Thoracic aorta (tissue), 2 donors: ENCODE results near the gene CRABP2. TPM values are rescaled to one million over a fixed set of nuclear protein-coding genes. Genes with fewer than 3 reads are reported as not detected.

Experiments
- ATAC-seq: fragments of 150-250 bp; one replicate; pipeline ENCODE4 v1.8.0; 2017; ENCODE audit warnings: low read depth; ENCODE audit not compliant: insufficient number of reproducible peaks, low FRiP score
- DNase-seq: peaks from one replicate; pipeline ENCODE4 v3.0.0-alpha.2; 2020; ENCODE audit warnings: low spot score
- H3K27ac ChIP-seq, 2 donors: fragments of 200-600 bp; sonication (generic); 1 replicate in 1 of 2; 2 replicates in 1 of 2; pipeline ENCODE4 v1.5.1; 2016; ENCODE audit warnings: mild to moderate bottlenecking in 2 of 2, moderate library complexity in 2 of 2
- H3K27me3 ChIP-seq: fragments of 200-600 bp; sonication (generic); replicated peaks from 2 replicates; pipeline ENCODE4 v1.6.0; 2016; ENCODE audit warnings: mild to moderate bottlenecking; ENCODE audit not compliant: insufficient read depth
- H3K36me3 ChIP-seq: fragments of 200-600 bp; sonication (generic); one replicate; pipeline ENCODE4 v1.5.1; 2016
- H3K4me1 ChIP-seq, 2 donors: fragments of 200-600 bp; sonication (generic); 1 replicate in 1 of 2; 2 replicates in 1 of 2; pipeline versions ENCODE4 v1.5.1 to v1.6.0; 2016; ENCODE audit warnings: low read depth in 2 of 2, mild to moderate bottlenecking in 1 of 2; ENCODE audit not compliant: control insufficient read depth in 1 of 2
- H3K4me3 ChIP-seq: fragments of 200-600 bp; sonication (generic); 2 replicates; pipeline ENCODE4 v1.5.1; 2016; ENCODE audit warnings: mild to moderate bottlenecking
- H3K9me3 ChIP-seq: fragments of 200-600 bp; sonication (generic); 2 replicates; pipeline ENCODE4 v1.5.1; 2016
- total RNA-seq, 2 donors: library from RNA; depleted of rRNA; stranded (reverse); fragments of >200 nt; gene quantifications; one replicate each; pipeline versions ENCODE4 v1.1.0 to v1.2.3, GENCODE V29; 2016
- TF ChIP-seq, protein P1 (sequence below): fragments of 200-600 bp; sonication (generic); IDR thresholded peaks from one replicate; pipeline ENCODE4 v1.5.1; 2019; ENCODE audit warnings: antibody characterized with exemption

Gene CRABP2
- total RNA-seq, 2 donors from 2014 or later, result 1.3 to 7.0 TPM

DNA sequence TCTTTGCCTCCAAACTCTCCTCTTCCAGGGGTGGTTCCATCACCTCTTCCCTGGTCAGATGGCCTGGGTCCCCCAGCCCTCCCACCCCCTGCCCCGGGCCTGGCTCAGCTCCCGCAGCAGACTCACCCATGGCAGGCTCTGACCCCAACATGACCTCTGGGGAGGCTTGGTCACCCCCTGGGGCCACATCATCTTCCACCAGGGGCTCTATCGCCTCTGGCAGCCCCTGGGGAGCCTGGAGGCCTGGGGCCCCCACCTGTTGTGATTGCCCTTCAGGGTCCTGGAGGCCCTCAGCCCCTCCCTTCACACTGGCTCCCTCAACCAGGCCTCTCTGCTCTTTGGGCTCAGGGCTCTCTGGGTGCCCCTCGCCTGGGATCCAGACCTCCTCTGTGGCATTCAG lies 34.6 kb downstream of the CRABP2 start:
- no peak for DNase-seq
- Histone ChIP-seq H3K9me3 (no peaks in the 10 kb centered on the region), H3K4me3 (no peak overlapping the region), H3K27ac (no peak overlapping the region), H3K27me3 (no peaks in the 10 kb centered on the region), H3K36me3 (peaks cover 4% of the 10 kb centered on the region), H3K4me1 (peaks cover 3 to 37% of the 10 kb centered on the region in 2 donors)
- no peak for ATAC-seq
- TF ChIP-seq, protein P1, sequence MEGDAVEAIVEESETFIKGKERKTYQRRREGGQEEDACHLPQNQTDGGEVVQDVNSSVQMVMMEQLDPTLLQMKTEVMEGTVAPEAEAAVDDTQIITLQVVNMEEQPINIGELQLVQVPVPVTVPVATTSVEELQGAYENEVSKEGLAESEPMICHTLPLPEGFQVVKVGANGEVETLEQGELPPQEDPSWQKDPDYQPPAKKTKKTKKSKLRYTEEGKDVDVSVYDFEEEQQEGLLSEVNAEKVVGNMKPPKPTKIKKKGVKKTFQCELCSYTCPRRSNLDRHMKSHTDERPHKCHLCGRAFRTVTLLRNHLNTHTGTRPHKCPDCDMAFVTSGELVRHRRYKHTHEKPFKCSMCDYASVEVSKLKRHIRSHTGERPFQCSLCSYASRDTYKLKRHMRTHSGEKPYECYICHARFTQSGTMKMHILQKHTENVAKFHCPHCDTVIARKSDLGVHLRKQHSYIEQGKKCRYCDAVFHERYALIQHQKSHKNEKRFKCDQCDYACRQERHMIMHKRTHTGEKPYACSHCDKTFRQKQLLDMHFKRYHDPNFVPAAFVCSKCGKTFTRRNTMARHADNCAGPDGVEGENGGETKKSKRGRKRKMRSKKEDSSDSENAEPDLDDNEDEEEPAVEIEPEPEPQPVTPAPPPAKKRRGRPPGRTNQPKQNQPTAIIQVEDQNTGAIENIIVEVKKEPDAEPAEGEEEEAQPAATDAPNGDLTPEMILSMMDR, result no peak

DNA sequence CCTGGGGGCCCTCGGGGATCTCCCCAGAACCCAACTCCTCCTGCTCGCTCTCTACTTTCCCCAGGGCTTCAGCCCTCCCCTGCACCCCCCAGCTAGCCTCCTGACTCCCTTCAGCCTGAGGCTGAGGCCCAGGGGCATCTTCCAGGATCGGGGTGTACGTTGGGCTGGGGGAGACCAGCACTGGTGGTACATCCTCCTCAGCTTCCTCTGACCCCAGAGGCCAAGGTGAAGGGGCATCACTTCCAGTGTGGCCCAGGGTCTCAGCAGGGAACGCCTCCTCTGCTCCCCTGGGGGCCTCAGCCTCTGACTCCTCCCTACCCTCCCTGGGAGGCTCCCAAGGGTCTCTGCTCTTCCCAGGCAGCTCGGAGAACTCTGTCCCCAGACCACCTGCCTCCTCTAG lies 35.0 kb downstream of the CRABP2 start:
- H3K27ac ChIP-seq, result no peak overlapping the region
- H3K4me1 ChIP-seq, result peaks cover 4 to 37% of the 10 kb centered on the region in 2 donors
- TF ChIP-seq, protein P1, result no peak
- no peak for DNase-seq
- no peak overlapping the region for H3K4me3 ChIP-seq
- H3K27me3 ChIP-seq, result no peaks in the 10 kb centered on the region
- ATAC-seq, result no peak
- no peaks in the 10 kb centered on the region for H3K9me3 ChIP-seq
- H3K36me3 ChIP-seq, result peaks cover 4% of the 10 kb centered on the region

DNA sequence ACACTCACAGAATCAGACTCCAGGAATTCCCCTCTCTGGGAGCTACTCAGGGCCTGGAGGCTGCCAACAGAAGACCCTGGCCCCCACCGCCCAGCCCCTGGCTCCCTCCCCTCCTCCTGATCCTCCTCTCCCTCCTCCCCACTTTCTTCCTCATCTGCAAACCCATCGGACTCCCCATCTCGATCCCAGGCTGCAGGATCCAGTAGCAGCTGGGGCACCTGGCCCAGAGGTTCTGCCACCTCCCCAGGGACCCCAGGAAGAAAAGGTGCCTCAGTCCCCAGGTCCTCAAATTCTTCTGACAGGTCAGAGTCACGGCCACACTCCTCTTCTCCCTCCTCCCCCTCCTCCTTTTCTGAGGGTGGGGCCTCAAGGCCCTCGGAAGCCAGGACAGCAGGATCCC lies 35.6 kb downstream of the CRABP2 start:
- Histone ChIP-seq H3K9me3 (no peaks in the 10 kb centered on the region), H3K27ac (no peak overlapping the region), H3K4me1 (peaks cover 9 to 37% of the 10 kb centered on the region in 2 donors), H3K4me3 (no peak overlapping the region), H3K27me3 (no peaks in the 10 kb centered on the region), H3K36me3 (peaks cover 4% of the 10 kb centered on the region)
- ATAC-seq (no peak), DNase-seq (no peak)
- TF ChIP-seq, protein P1, result no peak

DNA sequence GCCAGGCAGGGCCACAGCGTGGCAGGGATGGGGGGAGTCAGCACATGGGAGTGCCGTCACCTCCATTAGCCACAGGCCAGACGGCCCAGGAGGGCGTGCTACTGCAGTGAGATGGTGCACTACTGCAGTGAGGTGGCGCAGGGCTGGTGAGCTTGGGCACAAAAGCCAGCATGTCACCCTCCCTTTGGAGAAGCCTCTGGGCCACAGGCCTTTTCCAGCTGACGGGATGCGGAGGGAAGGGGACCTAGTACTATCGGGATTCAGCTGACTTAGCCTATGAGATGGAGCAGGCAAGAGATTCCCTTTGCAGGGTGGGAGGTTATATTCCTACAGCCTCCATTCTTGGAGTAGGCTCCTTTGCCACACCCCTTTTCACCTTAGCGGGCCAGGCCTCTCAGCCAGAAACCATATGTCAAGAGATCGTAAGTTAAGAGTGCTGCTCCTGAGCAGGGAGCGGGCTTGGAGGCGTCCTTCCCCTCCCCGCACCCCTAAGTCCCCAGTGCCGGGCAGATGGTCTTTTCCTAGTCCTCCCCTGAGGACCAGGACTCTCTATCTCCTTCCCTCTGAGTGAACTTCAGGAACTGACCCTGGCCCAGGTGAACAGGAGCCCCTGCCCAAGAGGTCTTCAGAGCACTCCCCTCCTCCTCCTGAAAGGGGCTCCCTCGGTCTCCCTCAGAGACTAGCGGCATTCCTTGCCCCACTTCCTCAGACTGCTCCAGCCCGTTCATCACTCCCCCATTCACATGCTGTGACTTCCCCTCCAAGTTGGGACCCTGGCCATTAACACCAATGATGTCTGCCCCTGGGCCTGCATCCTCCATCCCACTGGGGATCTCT lies 36.4 kb downstream of the CRABP2 start:
- peaks cover 4% of the 10 kb centered on the region for H3K36me3 ChIP-seq
- no peaks in the 10 kb centered on the region for H3K27me3 ChIP-seq
- no peak overlapping the region for H3K27ac ChIP-seq
- H3K4me3 ChIP-seq, result no peak overlapping the region
- TF ChIP-seq, protein P1, result no peak
- no peak for DNase-seq
- ATAC-seq, result no peak
- peaks cover 16 to 37% of the 10 kb centered on the region in 2 donors for H3K4me1 ChIP-seq
- no peaks in the 10 kb centered on the region for H3K9me3 ChIP-seq

DNA sequence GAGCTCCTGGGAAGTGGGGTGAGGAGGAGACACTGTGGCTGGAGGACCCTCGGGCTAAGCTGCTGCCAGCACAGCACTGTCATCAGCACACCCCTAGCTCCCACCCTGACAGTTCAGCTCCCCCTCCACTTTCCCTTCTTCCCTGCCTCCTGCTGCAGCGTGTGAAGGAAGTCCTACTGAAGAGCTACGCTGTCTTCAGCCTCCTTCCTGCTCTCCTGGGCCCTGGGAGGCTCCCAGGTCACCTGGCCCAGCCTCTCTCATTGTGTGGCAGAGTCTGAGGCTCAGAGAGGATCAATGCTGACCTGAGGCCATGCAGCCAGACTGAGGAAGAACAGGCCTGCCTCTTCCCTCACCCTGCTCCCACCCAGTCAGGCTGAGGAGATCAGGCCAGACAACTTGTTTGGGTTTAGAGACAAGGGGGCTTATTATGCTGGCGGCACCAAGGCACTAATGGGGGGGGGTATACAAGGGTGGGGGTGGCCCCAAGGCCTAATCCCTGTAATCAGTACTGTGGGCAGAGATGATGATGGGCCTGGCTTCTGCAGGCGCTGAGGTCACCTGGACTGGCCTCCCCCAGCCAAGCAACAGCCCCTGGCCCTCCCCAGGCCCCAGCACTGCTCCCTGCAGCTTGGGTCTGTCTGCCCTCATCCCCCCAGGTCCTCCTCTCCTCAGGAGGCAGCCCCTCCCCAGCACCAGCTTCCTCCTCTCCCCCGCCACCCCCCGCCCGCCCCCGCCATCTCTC lies 37.2 kb downstream of the CRABP2 start:
- Histone ChIP-seq H3K27ac (peak overlapping the region; percentile 73 to 94), H3K36me3 (peaks cover 4% of the 10 kb centered on the region), H3K27me3 (no peaks in the 10 kb centered on the region), H3K9me3 (no peaks in the 10 kb centered on the region), H3K4me1 (peaks cover 25 to 44% of the 10 kb centered on the region in 2 donors), H3K4me3 (no peak overlapping the region)
- ATAC-seq (no peak), DNase-seq (no peak)
- TF ChIP-seq, protein P1, result no peak
